Measurements from ENCODE around the gene PRRG2. TPM values are rescaled to one million over a fixed set of nuclear protein-coding genes. Genes with fewer than 3 reads are reported as not detected.
A peak's percentile ranks its signal among the peaks of the same experiment; 100 is the strongest.

Gene PRRG2
- polyA plus RNA-seq, 1 of the 3 experiments (the other 2 are of a cell fraction): 0.44 TPM

DNA sequence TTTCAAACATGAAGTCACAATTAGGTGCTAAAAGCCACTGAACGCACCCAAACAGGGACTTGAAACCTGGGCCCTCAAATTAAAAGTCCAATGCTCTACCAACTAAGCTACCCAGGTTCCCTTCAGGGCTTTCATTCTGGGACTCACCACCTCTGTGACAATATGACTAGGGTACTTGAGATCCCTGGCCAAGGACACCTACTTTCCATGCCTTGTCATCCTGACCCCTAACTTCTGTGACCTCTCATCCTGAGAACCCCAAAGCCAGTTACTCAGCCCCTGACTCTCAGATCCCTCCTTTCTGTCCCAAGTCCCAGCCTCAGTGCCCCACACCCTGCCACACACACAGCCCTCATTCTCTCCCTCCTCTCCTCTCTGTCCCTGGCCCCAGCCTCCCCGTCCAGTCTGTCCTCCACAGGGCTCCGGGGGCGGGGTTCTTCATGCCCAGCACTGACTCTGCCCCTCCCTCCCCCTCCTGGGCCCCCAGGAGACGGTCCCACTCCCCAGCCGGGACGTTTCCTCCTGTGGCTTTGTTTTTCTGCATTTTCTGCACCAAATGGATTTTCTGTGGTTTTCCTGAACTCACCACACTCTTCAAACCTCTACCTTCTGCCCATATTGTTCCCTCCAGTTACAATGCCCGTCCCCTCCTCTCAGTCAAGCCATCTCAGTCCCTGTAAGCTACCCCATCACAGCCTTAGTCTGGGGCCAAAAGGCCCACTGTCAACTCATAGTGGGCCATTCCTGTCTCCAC is 46.3 kb upstream of the PRRG2 start:
- H3K27me3 ChIP-seq (ENCODE audit: insufficient read depth): no peaks in the 10 kb centered on the region
- TF ChIP-seq FOSL2 (IDR thresholded peaks at IDR 0.05; ENCODE audit: borderline replicate concordance, low read depth): no peak
- H3K4me3 ChIP-seq (ENCODE audit: low read depth in 2 of 2, low read length in 1 of 2): peak overlapping the region in 1 of 2 experiments; percentile 71; a peak in 2 of 4 replicates
- no peaks in the 10 kb centered on the region for H3K79me2 ChIP-seq (ENCODE audit: insufficient read depth)
- ChIA-PET POLR2A (interaction anchor here (1.0 kb wide), 1 partner anchor 81 kb away, joined by 3 read pairs; the partner anchor contains the start of gene ALDH16A1), CTCF (interaction anchor here (0.8 to 6.3 kb wide), 13 partner anchors 9 to 146 kb away, joined by 3 to 55 read pairs (median 4); no protein-coding TSS in a partner anchor)
- no peaks in the 10 kb centered on the region for H3K9me3 ChIP-seq
- no peak for DNase-seq
- H3K9me2 ChIP-seq: no peaks in the 10 kb centered on the region
- H3K9ac ChIP-seq: no peak overlapping the region
- H2AFZ ChIP-seq (ENCODE audit: low read depth): peak overlapping the region; percentile 76; the same call in 1 of the 2 replicates
- H3F3A ChIP-seq (replicated peaks; ENCODE audit: insufficient read depth): peaks cover 7% of the 10 kb centered on the region
- 84% methylated on average over 8 of the region's 8 CpGs for WGBS (ENCODE audit: low lambda C conversion rate)
- H3K4me1 ChIP-seq (ENCODE audit: control insufficient read depth in 1 of 2, insufficient read depth in 2 of 2, low read depth in 1 of 2, low read length in 1 of 2): peaks cover 0 to 3% of the 10 kb centered on the region in 2 experiments; a peak in 1 of 4 replicates
- H3K36me3 ChIP-seq (replicated peaks in 1 of 2; ENCODE audit: control insufficient read depth in 1 of 2, insufficient read depth in 2 of 2, low read length in 1 of 2): no peaks in the 10 kb centered on the region
- no peak overlapping the region for H3K27ac ChIP-seq (ENCODE audit: low read depth in 2 of 2, low read length in 1 of 2)
- no peaks in the 10 kb centered on the region for H4K20me1 ChIP-seq (ENCODE audit: insufficient read depth)
- peak overlapping the region; percentile 92 for H3K4me2 ChIP-seq

DNA sequence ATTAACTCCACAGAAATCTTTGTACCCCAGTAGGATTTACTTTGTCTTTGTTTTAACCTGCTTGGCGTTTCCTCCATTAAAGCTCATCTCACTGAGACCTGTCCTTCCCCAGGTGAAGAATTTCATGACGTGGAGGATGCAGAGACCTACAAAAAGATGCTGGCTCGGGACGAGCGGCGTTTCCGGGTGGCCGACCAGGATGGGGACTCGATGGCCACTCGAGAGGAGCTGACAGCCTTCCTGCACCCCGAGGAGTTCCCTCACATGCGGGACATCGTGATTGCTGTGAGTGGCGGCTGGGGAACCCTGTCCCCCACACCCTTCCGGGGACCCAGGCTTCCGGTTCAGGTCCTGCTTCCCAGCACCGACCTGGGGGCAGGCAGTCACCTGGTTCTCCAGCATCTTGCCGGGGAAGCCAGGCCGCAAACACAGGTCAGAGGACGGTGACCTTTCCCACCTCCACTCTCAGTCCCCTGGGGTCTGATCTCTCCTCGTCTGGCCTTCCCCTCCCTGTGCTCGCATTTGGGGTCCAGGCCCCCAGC is 44.1 kb upstream of the PRRG2 start:
- Histone ChIP-seq H4K20me1 (ENCODE audit: insufficient read depth) (no peaks in the 10 kb centered on the region), H3K4me1 (ENCODE audit: control insufficient read depth in 1 of 2, insufficient read depth in 2 of 2, low read depth in 1 of 2, low read length in 1 of 2) (peaks cover 0 to 3% of the 10 kb centered on the region in 2 experiments; a peak in 1 of 4 replicates), H3K9ac (no peak overlapping the region), H3K36me3 (replicated peaks in 1 of 2; ENCODE audit: control insufficient read depth in 1 of 2, insufficient read depth in 2 of 2, low read length in 1 of 2) (no peaks in the 10 kb centered on the region), H3K27ac (ENCODE audit: low read depth in 2 of 2, low read length in 1 of 2) (no peak overlapping the region), H3F3A (replicated peaks; ENCODE audit: insufficient read depth) (peaks cover 7% of the 10 kb centered on the region), H3K4me2 (no peak overlapping the region), H2AFZ (ENCODE audit: low read depth) (no peak overlapping the region), H3K9me3 (no peaks in the 10 kb centered on the region), H3K9me2 (no peaks in the 10 kb centered on the region), H3K4me3 (ENCODE audit: low read depth in 2 of 2, low read length in 1 of 2) (no peak overlapping the region), H3K79me2 (ENCODE audit: insufficient read depth) (no peaks in the 10 kb centered on the region), H3K27me3 (ENCODE audit: insufficient read depth) (no peaks in the 10 kb centered on the region)
- no peak for DNase-seq
- POLR2A ChIA-PET: interaction anchor here (1.2 kb wide), 1 partner anchor 41 kb away, joined by 3 read pairs; the partner anchor contains the start of gene RPS11
- WGBS (ENCODE audit: low lambda C conversion rate): 93% methylated on average over 19 of the region's 22 CpGs
- CTCF ChIA-PET: interaction anchor here (1.0 to 6.3 kb wide), 3 partner anchors 10 to 33 kb away, joined by 3 to 55 read pairs (median 4); no protein-coding TSS in a partner anchor
- TF ChIP-seq TCF12 (IDR thresholded peaks at IDR 0.05) (no peak), NRF1 (IDR thresholded peaks at IDR 0.05; ENCODE audit: low read depth, low read length) (no peak), GABPA (IDR thresholded peaks at IDR 0.05; ENCODE audit: low read depth) (no peak), TEAD4 (IDR thresholded peaks at IDR 0.05; ENCODE audit: borderline replicate concordance, insufficient read depth) (no peak), CHD2 (IDR thresholded peaks at IDR 0.05; ENCODE audit: low read length, partially characterized antibody) (no peak), RAD21 (IDR thresholded peaks at IDR 0.05; ENCODE audit: low read length) (no peak), GATA2 (CRISPR knock-in tag; IDR thresholded peaks at IDR 0.05) (no peak), TAF1 (IDR thresholded peaks at IDR 0.05; ENCODE audit: borderline replicate concordance, low read depth, low read length) (no peak), EP300 (IDR thresholded peaks at IDR 0.05; ENCODE audit: borderline replicate concordance in 1 of 2, low read depth in 1 of 2, low read length in 1 of 2) (no peak), RCOR1 (IDR thresholded peaks at IDR 0.05; ENCODE audit: low read length) (no peak)
- TF ChIP-seq, protein P1, sequence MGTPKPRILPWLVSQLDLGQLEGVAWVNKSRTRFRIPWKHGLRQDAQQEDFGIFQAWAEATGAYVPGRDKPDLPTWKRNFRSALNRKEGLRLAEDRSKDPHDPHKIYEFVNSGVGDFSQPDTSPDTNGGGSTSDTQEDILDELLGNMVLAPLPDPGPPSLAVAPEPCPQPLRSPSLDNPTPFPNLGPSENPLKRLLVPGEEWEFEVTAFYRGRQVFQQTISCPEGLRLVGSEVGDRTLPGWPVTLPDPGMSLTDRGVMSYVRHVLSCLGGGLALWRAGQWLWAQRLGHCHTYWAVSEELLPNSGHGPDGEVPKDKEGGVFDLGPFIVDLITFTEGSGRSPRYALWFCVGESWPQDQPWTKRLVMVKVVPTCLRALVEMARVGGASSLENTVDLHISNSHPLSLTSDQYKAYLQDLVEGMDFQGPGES (IDR thresholded peaks at IDR 0.05; ENCODE audit: low read depth, low read length): no peak
- TF ChIP-seq, protein P2, sequence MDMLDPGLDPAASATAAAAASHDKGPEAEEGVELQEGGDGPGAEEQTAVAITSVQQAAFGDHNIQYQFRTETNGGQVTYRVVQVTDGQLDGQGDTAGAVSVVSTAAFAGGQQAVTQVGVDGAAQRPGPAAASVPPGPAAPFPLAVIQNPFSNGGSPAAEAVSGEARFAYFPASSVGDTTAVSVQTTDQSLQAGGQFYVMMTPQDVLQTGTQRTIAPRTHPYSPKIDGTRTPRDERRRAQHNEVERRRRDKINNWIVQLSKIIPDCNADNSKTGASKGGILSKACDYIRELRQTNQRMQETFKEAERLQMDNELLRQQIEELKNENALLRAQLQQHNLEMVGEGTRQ (IDR thresholded peaks at IDR 0.05; ENCODE audit: borderline replicate concordance, low read depth, low read length): no peak
- TF ChIP-seq, protein P3, sequence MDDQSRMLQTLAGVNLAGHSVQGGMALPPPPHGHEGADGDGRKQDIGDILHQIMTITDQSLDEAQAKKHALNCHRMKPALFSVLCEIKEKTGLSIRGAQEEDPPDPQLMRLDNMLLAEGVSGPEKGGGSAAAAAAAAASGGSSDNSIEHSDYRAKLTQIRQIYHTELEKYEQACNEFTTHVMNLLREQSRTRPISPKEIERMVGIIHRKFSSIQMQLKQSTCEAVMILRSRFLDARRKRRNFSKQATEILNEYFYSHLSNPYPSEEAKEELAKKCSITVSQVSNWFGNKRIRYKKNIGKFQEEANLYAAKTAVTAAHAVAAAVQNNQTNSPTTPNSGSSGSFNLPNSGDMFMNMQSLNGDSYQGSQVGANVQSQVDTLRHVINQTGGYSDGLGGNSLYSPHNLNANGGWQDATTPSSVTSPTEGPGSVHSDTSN (IDR thresholded peaks at IDR 0.05): no peak
- TF ChIP-seq, protein P4, sequence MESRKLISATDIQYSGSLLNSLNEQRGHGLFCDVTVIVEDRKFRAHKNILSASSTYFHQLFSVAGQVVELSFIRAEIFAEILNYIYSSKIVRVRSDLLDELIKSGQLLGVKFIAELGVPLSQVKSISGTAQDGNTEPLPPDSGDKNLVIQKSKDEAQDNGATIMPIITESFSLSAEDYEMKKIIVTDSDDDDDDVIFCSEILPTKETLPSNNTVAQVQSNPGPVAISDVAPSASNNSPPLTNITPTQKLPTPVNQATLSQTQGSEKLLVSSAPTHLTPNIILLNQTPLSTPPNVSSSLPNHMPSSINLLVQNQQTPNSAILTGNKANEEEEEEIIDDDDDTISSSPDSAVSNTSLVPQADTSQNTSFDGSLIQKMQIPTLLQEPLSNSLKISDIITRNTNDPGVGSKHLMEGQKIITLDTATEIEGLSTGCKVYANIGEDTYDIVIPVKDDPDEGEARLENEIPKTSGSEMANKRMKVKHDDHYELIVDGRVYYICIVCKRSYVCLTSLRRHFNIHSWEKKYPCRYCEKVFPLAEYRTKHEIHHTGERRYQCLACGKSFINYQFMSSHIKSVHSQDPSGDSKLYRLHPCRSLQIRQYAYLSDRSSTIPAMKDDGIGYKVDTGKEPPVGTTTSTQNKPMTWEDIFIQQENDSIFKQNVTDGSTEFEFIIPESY (IDR thresholded peaks at IDR 0.05; ENCODE audit: borderline replicate concordance, low read depth): no peak
- TF ChIP-seq, protein P5, sequence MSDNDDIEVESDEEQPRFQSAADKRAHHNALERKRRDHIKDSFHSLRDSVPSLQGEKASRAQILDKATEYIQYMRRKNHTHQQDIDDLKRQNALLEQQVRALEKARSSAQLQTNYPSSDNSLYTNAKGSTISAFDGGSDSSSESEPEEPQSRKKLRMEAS (IDR thresholded peaks at IDR 0.05; ENCODE audit: low read depth): no peak
- TF ChIP-seq, protein P6, sequence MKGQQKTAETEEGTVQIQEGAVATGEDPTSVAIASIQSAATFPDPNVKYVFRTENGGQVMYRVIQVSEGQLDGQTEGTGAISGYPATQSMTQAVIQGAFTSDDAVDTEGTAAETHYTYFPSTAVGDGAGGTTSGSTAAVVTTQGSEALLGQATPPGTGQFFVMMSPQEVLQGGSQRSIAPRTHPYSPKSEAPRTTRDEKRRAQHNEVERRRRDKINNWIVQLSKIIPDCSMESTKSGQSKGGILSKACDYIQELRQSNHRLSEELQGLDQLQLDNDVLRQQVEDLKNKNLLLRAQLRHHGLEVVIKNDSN (IDR thresholded peaks at IDR 0.05; ENCODE audit: borderline replicate concordance, low read depth): no peak

Measured in SK-N-SH (cell line).